ENCODE results near the gene MON2.

The MON2 gene

GRCh38 chr12:62468397-62468796, 1.8 kb downstream of the MON2 start:
- Histone ChIP-seq H3K9ac (ENCODE audit: low read length) (no peak overlapping the region), H3K79me1 (ENCODE audit: low read length) (peaks cover 5% of the 10 kb centered on the region), H4K8ac (ENCODE audit: low read depth, low read length) (no peak overlapping the region), H3K36me3 (ENCODE audit: control insufficient read depth, insufficient read depth, low read length) (no peaks in the 10 kb centered on the region), H3K23ac (ENCODE audit: low read length) (no peak overlapping the region), H2BK5ac (ENCODE audit: low read length) (no peak overlapping the region), H3K27ac (ENCODE audit: low read depth, low read length) (no peak overlapping the region), H3K4me3 (ENCODE audit: low read length) (no peak overlapping the region), H3K4me2 (ENCODE audit: low read length) (no peak overlapping the region), H3K56ac (ENCODE audit: low read length) (no peak overlapping the region), H2BK15ac (replicated peaks; ENCODE audit: low read depth) (no peak overlapping the region), H3K4ac (ENCODE audit: low read depth, low read length) (no peak overlapping the region), H2BK120ac (ENCODE audit: low read depth, low read length) (no peak overlapping the region), H3K4me1 (ENCODE audit: control insufficient read depth, low read depth, low read length) (peaks cover 2% of the 10 kb centered on the region), H2AK5ac (ENCODE audit: low read length) (no peak overlapping the region), H4K5ac (ENCODE audit: low read length) (no peak overlapping the region), H3K27me3 (ENCODE audit: insufficient read depth, low read length, poor library complexity) (no peaks in the 10 kb centered on the region), H3K79me2 (ENCODE audit: control insufficient read depth, insufficient read depth, low read length) (peaks cover 11% of the 10 kb centered on the region), H3K18ac (ENCODE audit: low read length) (no peak overlapping the region)
- no CpG with 5 or more reads among the region's 2 CpGs for WGBS (ENCODE audit: extremely low coverage, insufficient coverage, low lambda C conversion rate)
- DNase-seq, result no peak

DNA sequence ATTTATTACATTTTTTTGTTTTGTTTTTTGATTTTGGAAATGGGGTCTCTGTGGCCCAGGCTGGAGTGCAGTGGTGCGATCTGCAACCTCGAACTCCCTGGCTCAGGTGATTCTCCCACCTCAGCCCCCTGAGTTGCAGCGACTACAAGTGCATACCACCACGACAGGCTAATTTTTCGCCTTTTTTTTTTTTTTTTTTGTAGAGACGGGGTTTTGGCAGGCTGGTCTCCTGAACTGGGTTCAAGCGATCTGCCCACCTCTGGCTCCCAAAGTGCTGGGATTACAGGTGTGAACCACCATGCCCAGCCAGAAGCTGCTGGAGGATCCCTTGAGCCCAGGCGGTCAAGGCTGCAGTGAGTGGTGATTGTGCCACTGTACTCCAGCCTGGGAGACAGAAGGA, 2.3 kb downstream of the MON2 start:
- no peaks in the 10 kb centered on the region for H3K27me3 ChIP-seq (ENCODE audit: insufficient read depth, low read length, poor library complexity)
- H3K18ac ChIP-seq (ENCODE audit: low read length), result no peak overlapping the region
- H3K79me2 ChIP-seq (ENCODE audit: control insufficient read depth, insufficient read depth, low read length), result peaks cover 11% of the 10 kb centered on the region
- no peak for DNase-seq
- WGBS (ENCODE audit: extremely low coverage, insufficient coverage, low lambda C conversion rate), result no CpG with 5 or more reads among the region's 8 CpGs
- H2BK5ac ChIP-seq (ENCODE audit: low read length), result no peak overlapping the region
- H3K36me3 ChIP-seq (ENCODE audit: control insufficient read depth, insufficient read depth, low read length), result no peaks in the 10 kb centered on the region
- H3K4ac ChIP-seq (ENCODE audit: low read depth, low read length), result no peak overlapping the region
- H2BK15ac ChIP-seq (replicated peaks; ENCODE audit: low read depth), result no peak overlapping the region
- H3K4me2 ChIP-seq (ENCODE audit: low read length), result no peak overlapping the region
- H3K4me1 ChIP-seq (ENCODE audit: control insufficient read depth, low read depth, low read length), result peaks cover 2% of the 10 kb centered on the region
- no peak overlapping the region for H3K56ac ChIP-seq (ENCODE audit: low read length)
- no peak overlapping the region for H2BK120ac ChIP-seq (ENCODE audit: low read depth, low read length)
- no peak overlapping the region for H3K27ac ChIP-seq (ENCODE audit: low read depth, low read length)
- no peak overlapping the region for H3K4me3 ChIP-seq (ENCODE audit: low read length)
- no peak overlapping the region for H4K5ac ChIP-seq (ENCODE audit: low read length)
- H3K23ac ChIP-seq (ENCODE audit: low read length), result no peak overlapping the region
- no peak overlapping the region for H2AK5ac ChIP-seq (ENCODE audit: low read length)
- no peak overlapping the region for H3K9ac ChIP-seq (ENCODE audit: low read length)
- H4K8ac ChIP-seq (ENCODE audit: low read depth, low read length), result no peak overlapping the region
- peaks cover 7% of the 10 kb centered on the region for H3K79me1 ChIP-seq (ENCODE audit: low read length)

- peaks cover 12% of the 10 kb centered on the region for H3K79me2 ChIP-seq (ENCODE audit: control insufficient read depth, insufficient read depth, low read length)
- no peak overlapping the region for H3K4me3 ChIP-seq (ENCODE audit: low read length)
- H2BK15ac ChIP-seq (replicated peaks; ENCODE audit: low read depth), result no peak overlapping the region
- H2BK120ac ChIP-seq (ENCODE audit: low read depth, low read length), result no peak overlapping the region
- H3K18ac ChIP-seq (ENCODE audit: low read length), result no peak overlapping the region
- H4K8ac ChIP-seq (ENCODE audit: low read depth, low read length), result no peak overlapping the region
- H3K4me2 ChIP-seq (ENCODE audit: low read length), result no peak overlapping the region
- peaks cover 7% of the 10 kb centered on the region for H3K79me1 ChIP-seq (ENCODE audit: low read length)
- H2AK5ac ChIP-seq (ENCODE audit: low read length), result no peak overlapping the region
- no peak for DNase-seq
- no peaks in the 10 kb centered on the region for H3K27me3 ChIP-seq (ENCODE audit: insufficient read depth, low read length, poor library complexity)
- H3K4me1 ChIP-seq (ENCODE audit: control insufficient read depth, low read depth, low read length), result peaks cover 2% of the 10 kb centered on the region
- H3K9ac ChIP-seq (ENCODE audit: low read length), result no peak overlapping the region
- no peak overlapping the region for H3K56ac ChIP-seq (ENCODE audit: low read length)
- no CpG with 5 or more reads among the region's 2 CpGs for WGBS (ENCODE audit: extremely low coverage, insufficient coverage, low lambda C conversion rate)
- no peak overlapping the region for H4K5ac ChIP-seq (ENCODE audit: low read length)
- H3K36me3 ChIP-seq (ENCODE audit: control insufficient read depth, insufficient read depth, low read length), result no peaks in the 10 kb centered on the region
- H3K4ac ChIP-seq (ENCODE audit: low read depth, low read length), result no peak overlapping the region
- no peak overlapping the region for H3K23ac ChIP-seq (ENCODE audit: low read length)
- H2BK5ac ChIP-seq (ENCODE audit: low read length), result no peak overlapping the region
- no peak overlapping the region for H3K27ac ChIP-seq (ENCODE audit: low read depth, low read length)
Measured at GRCh38 chr12:62469704-62470103, 3.1 kb downstream of the MON2 start.

DNA sequence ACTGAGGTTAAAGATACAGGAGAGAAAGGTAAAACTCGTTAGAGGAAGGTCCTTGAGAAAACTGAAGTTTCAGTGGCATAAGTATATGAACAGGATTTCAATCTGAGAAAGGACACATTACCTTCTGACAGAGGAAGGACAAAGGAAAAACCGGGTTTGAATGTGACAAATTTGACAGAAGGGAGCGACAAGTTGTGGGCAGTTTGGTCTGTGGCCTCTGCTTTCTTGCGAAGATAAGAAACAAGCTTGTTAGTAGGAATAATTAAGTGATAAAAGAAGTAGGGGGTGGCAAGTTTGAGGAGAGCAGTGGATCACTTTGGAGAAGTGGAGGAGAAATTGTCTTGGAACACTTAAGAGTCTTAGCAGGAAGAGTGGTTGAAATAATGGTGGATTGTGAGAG, 5.1 kb downstream of the MON2 start:
- no peak overlapping the region for H2BK120ac ChIP-seq (ENCODE audit: low read depth, low read length)
- no peak overlapping the region for H3K56ac ChIP-seq (ENCODE audit: low read length)
- WGBS (ENCODE audit: extremely low coverage, insufficient coverage, low lambda C conversion rate), result no CpG with 5 or more reads among the region's 4 CpGs
- no peak overlapping the region for H4K5ac ChIP-seq (ENCODE audit: low read length)
- H3K79me1 ChIP-seq (ENCODE audit: low read length), result peaks cover 7% of the 10 kb centered on the region
- H3K23ac ChIP-seq (ENCODE audit: low read length), result no peak overlapping the region
- peaks cover 13% of the 10 kb centered on the region for H3K79me2 ChIP-seq (ENCODE audit: control insufficient read depth, insufficient read depth, low read length)
- H2AK5ac ChIP-seq (ENCODE audit: low read length), result no peak overlapping the region
- H3K4me3 ChIP-seq (ENCODE audit: low read length), result no peak overlapping the region
- H2BK5ac ChIP-seq (ENCODE audit: low read length), result no peak overlapping the region
- no peak overlapping the region for H3K4ac ChIP-seq (ENCODE audit: low read depth, low read length)
- no peaks in the 10 kb centered on the region for H3K36me3 ChIP-seq (ENCODE audit: control insufficient read depth, insufficient read depth, low read length)
- H4K8ac ChIP-seq (ENCODE audit: low read depth, low read length), result no peak overlapping the region
- no peak overlapping the region for H2BK15ac ChIP-seq (replicated peaks; ENCODE audit: low read depth)
- H3K18ac ChIP-seq (ENCODE audit: low read length), result no peak overlapping the region
- DNase-seq, result peak; percentile 51
- peaks cover 2% of the 10 kb centered on the region for H3K4me1 ChIP-seq (ENCODE audit: control insufficient read depth, low read depth, low read length)
- no peak overlapping the region for H3K9ac ChIP-seq (ENCODE audit: low read length)
- no peak overlapping the region for H3K4me2 ChIP-seq (ENCODE audit: low read length)
- H3K27me3 ChIP-seq (ENCODE audit: insufficient read depth, low read length, poor library complexity), result no peaks in the 10 kb centered on the region
- H3K27ac ChIP-seq (ENCODE audit: low read depth, low read length), result no peak overlapping the region

DNA sequence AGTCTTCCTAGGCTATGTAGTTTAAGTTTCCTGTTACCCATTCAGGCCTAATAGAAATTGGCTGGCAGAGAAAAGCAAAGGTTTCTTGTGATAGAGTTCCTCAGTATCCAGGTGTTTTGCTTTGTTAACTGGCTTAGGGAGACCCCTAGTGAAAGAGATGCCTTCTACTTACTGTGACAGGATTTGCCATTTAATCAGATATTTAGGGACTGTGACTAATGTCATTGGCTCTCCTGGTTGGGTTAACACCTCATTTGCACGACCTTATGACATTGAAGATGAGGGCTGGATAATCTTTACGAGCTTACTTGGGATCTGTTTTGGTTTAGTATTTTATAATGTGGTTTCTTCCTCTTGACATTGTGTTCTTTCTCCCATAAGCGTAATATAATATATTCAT, 5.8 kb downstream of the MON2 start:
- Histone ChIP-seq H3K79me1 (ENCODE audit: low read length) (peaks cover 5% of the 10 kb centered on the region), H4K8ac (ENCODE audit: low read depth, low read length) (no peak overlapping the region), H3K4ac (ENCODE audit: low read depth, low read length) (no peak overlapping the region), H3K23ac (ENCODE audit: low read length) (no peak overlapping the region), H3K27ac (ENCODE audit: low read depth, low read length) (no peak overlapping the region), H3K4me3 (ENCODE audit: low read length) (no peak overlapping the region), H3K9ac (ENCODE audit: low read length) (no peak overlapping the region), H3K56ac (ENCODE audit: low read length) (no peak overlapping the region), H4K5ac (ENCODE audit: low read length) (no peak overlapping the region), H3K36me3 (ENCODE audit: control insufficient read depth, insufficient read depth, low read length) (no peaks in the 10 kb centered on the region), H2AK5ac (ENCODE audit: low read length) (no peak overlapping the region), H2BK5ac (ENCODE audit: low read length) (no peak overlapping the region), H3K4me2 (ENCODE audit: low read length) (no peak overlapping the region), H3K27me3 (ENCODE audit: insufficient read depth, low read length, poor library complexity) (no peaks in the 10 kb centered on the region), H3K79me2 (ENCODE audit: control insufficient read depth, insufficient read depth, low read length) (peaks cover 7% of the 10 kb centered on the region), H2BK15ac (replicated peaks; ENCODE audit: low read depth) (no peak overlapping the region), H3K4me1 (ENCODE audit: control insufficient read depth, low read depth, low read length) (peaks cover 2% of the 10 kb centered on the region), H3K18ac (ENCODE audit: low read length) (no peak overlapping the region), H2BK120ac (ENCODE audit: low read depth, low read length) (no peak overlapping the region)
- DNase-seq, result peak; percentile 95
- no CpG with 5 or more reads among the region's 3 CpGs for WGBS (ENCODE audit: extremely low coverage, insufficient coverage, low lambda C conversion rate)

DNA sequence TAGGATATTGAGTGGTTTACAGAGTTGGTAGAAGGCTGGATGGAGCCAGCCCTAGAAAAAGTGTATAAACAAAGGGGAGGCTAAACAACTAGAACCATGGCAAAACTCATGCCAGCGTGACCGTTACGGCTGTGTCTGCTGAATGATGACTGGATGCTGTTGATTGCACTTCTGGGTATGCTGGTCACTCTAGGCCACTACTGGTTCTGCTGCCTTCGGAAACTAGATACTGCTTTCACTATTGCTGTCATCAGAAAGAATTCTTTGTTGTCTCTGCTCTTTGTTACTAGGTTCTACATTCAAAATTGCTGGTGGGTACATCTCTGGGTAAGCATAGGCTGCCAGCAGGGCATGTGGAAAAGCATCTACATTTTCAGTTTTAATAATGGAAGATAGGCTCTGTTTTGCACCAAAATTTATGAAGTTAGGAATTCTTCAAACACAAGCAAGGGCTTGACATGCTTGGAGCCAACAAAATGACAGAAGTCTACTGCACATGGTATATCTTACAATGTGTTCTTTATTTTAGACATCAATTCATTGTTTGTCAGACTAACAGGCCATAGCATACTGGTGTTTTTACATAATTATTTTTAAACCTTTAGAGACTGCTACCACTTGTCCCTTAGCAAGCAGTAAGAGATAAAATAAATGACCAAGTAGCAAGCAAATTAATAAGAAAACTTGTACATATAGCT, 15.4 kb downstream of the MON2 start:
- no peak for DNase-seq
- H3K23ac ChIP-seq (ENCODE audit: low read length), result no peak overlapping the region
- H4K5ac ChIP-seq (ENCODE audit: low read length), result no peak overlapping the region
- no peak overlapping the region for H2AK5ac ChIP-seq (ENCODE audit: low read length)
- H2BK120ac ChIP-seq (ENCODE audit: low read depth, low read length), result no peak overlapping the region
- H3K9ac ChIP-seq (ENCODE audit: low read length), result no peak overlapping the region
- peaks cover 5% of the 10 kb centered on the region for H3K79me1 ChIP-seq (ENCODE audit: low read length)
- no peak overlapping the region for H2BK15ac ChIP-seq (replicated peaks; ENCODE audit: low read depth)
- H3K4me2 ChIP-seq (ENCODE audit: low read length), result no peak overlapping the region
- H3K4me1 ChIP-seq (ENCODE audit: control insufficient read depth, low read depth, low read length), result no peaks in the 10 kb centered on the region
- no peaks in the 10 kb centered on the region for H3K79me2 ChIP-seq (ENCODE audit: control insufficient read depth, insufficient read depth, low read length)
- H4K8ac ChIP-seq (ENCODE audit: low read depth, low read length), result no peak overlapping the region
- no CpG with 5 or more reads among the region's 4 CpGs for WGBS (ENCODE audit: extremely low coverage, insufficient coverage, low lambda C conversion rate)
- no peak overlapping the region for H3K56ac ChIP-seq (ENCODE audit: low read length)
- no peak overlapping the region for H2BK5ac ChIP-seq (ENCODE audit: low read length)
- no peak overlapping the region for H3K4me3 ChIP-seq (ENCODE audit: low read length)
- no peak overlapping the region for H3K18ac ChIP-seq (ENCODE audit: low read length)
- no peak overlapping the region for H3K27ac ChIP-seq (ENCODE audit: low read depth, low read length)
- H3K27me3 ChIP-seq (ENCODE audit: insufficient read depth, low read length, poor library complexity), result no peaks in the 10 kb centered on the region
- no peaks in the 10 kb centered on the region for H3K36me3 ChIP-seq (ENCODE audit: control insufficient read depth, insufficient read depth, low read length)
- no peak overlapping the region for H3K4ac ChIP-seq (ENCODE audit: low read depth, low read length)
